NT2/D1 (cell line): ENCODE data around the gene MRI1.

ENCODE experiments used
- DNase-seq: peaks from one replicate; pipeline ENCODE4 v3.0.0-alpha.2; 2011; ENCODE audit warnings: low read depth, low spot score
- H3K27me3 ChIP-seq: 2 replicates; pipeline ENCODE4 v1.6.0; 2011; ENCODE audit warnings: mild to moderate bottlenecking; ENCODE audit not compliant: insufficient read length, insufficient read depth
- H3K36me3 ChIP-seq: 2 replicates; pipeline ENCODE4 v1.6.1; 2011; ENCODE audit warnings: mild to moderate bottlenecking, low read length, mixed read lengths; ENCODE audit not compliant: insufficient read depth, insufficient read length
- H3K4me1 ChIP-seq: 2 replicates; pipeline ENCODE4 v1.5.1; 2011; ENCODE audit not compliant: insufficient read depth, insufficient read length
- H3K4me3 ChIP-seq: 2 replicates; pipeline ENCODE4 v1.5.1; 2011; ENCODE audit warnings: low read depth; ENCODE audit not compliant: insufficient read length
- H3K9ac ChIP-seq: 2 replicates; pipeline ENCODE4 v1.6.0; 2011; ENCODE audit warnings: low read depth; ENCODE audit not compliant: insufficient read length
- H3K9me3 ChIP-seq: 2 replicates; pipeline ENCODE4 v1.5.1; 2011; ENCODE audit warnings: mild to moderate bottlenecking, low read length; ENCODE audit not compliant: insufficient read depth
- SUZ12 ChIP-seq: IDR thresholded peaks from 2 replicates; pipeline ENCODE4 v1.6.1; 2011; ENCODE audit not compliant: insufficient read length, insufficient read depth; ENCODE audit errors: extremely low read depth
- YY1 ChIP-seq: IDR thresholded peaks from 2 replicates; pipeline ENCODE4 v1.6.1; 2011; ENCODE audit not compliant: insufficient read length, insufficient read depth
- ZNF274 ChIP-seq: IDR thresholded peaks from 2 replicates; pipeline ENCODE4 v1.6.1; 2011; ENCODE audit warnings: mild to moderate bottlenecking, low read depth, low read length

MRI1 gene

GRCh38 chr19:13758795-13759194 is 5.5 kb upstream of the MRI1 start:
- H3K36me3 ChIP-seq = peaks cover 81% of the 10 kb centered on the region
- H3K9me3 ChIP-seq = no peaks in the 10 kb centered on the region
- H3K9ac ChIP-seq = no peak overlapping the region
- no peaks in the 10 kb centered on the region for H3K4me1 ChIP-seq
- DNase-seq = no peak
- H3K27me3 ChIP-seq = no peaks in the 10 kb centered on the region
- TF ChIP-seq SUZ12 (no peak), ZNF274 (no peak), YY1 (no peak)
- H3K4me3 ChIP-seq = no peak overlapping the region

DNA sequence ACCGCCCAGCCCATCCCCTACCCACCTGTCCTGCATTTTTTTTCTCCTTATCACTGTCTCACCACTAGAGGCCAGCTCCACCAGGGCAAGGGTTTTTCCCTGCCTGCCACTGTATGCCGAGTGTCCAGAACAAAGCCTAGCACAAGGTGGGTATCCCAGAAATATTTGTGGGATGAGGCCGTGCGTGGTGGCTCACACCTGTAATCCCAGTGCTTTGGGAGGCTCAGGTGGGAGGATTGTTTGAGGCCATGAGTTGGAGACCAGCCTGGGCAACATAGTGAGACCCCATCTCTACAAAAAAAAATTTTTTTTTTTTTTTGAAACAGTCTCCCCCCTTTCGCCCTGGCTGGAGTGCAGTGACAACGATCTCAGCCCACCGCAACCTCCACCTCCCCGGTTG is 2.9 kb upstream of the MRI1 start:
- no peaks in the 10 kb centered on the region for H3K9me3 ChIP-seq
- H3K4me3 ChIP-seq = no peak overlapping the region
- peaks cover 2% of the 10 kb centered on the region for H3K4me1 ChIP-seq
- no peak for TF ChIP-seq SUZ12
- no peak for TF ChIP-seq YY1
- TF ChIP-seq ZNF274 = no peak
- DNase-seq = no peak
- H3K9ac ChIP-seq = no peak overlapping the region
- H3K36me3 ChIP-seq = peaks cover 67% of the 10 kb centered on the region
- H3K27me3 ChIP-seq = no peaks in the 10 kb centered on the region

DNA sequence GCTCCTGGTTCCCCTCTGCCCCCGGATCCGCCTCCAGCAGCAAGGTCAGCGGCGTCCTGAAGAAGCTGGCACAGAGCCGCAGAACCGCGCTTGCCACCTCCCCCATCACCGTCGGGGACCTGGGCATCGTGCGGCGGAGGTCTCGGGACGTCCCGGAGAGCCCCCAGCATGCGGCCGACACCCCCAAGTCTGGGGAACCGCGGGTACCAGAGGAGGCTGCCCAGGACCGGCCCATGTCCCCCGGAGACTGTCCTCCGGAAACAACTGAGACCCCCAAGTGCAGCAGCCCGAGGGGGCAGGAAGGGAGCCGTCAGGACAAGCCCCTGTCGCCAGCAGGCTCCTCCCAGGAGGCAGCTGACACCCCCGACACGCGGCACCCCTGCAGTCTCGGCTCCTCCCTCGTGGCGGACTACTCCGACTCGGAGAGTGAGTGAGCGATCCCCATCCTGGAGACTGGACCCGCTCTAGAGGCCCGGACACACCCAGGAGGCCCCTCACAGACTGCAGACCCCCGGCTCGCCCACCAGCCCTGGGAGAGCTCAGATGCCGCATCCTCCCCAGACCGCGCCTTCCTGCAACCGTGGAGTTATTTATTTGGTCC is 1.6 kb upstream of the MRI1 start:
- no peak for TF ChIP-seq ZNF274
- TF ChIP-seq SUZ12 = no peak
- no peak for TF ChIP-seq YY1
- H3K27me3 ChIP-seq = no peaks in the 10 kb centered on the region
- no peak for DNase-seq
- H3K36me3 ChIP-seq = peaks cover 54% of the 10 kb centered on the region
- H3K9me3 ChIP-seq = no peaks in the 10 kb centered on the region
- H3K4me1 ChIP-seq = peaks cover 2% of the 10 kb centered on the region
- peak overlapping the region; percentile 9 for H3K9ac ChIP-seq
- no peak overlapping the region for H3K4me3 ChIP-seq

GRCh38 chr19:13763265-13763664 is 1.1 kb upstream of the MRI1 start:
- no peak for DNase-seq
- no peak overlapping the region for H3K4me3 ChIP-seq
- H3K4me1 ChIP-seq = peaks cover 2% of the 10 kb centered on the region
- peaks cover 51% of the 10 kb centered on the region for H3K36me3 ChIP-seq
- TF ChIP-seq YY1 = no peak
- TF ChIP-seq ZNF274 = no peak
- no peaks in the 10 kb centered on the region for H3K9me3 ChIP-seq
- no peak overlapping the region for H3K9ac ChIP-seq
- H3K27me3 ChIP-seq = no peaks in the 10 kb centered on the region

- Histone ChIP-seq H3K36me3 (peaks cover 52% of the 10 kb centered on the region), H3K4me3 (peak overlapping the region; percentile 70), H3K9ac (peak overlapping the region; percentile 79), H3K27me3 (no peaks in the 10 kb centered on the region), H3K4me1 (peaks cover 2% of the 10 kb centered on the region), H3K9me3 (no peaks in the 10 kb centered on the region)
- TF ChIP-seq ZNF274 (no peak), YY1 (no peak), SUZ12 (no peak)
- DNase-seq = no peak
Measured at GRCh38 chr19:13764821-13765394, 586 bp downstream of the MRI1 start.

DNA sequence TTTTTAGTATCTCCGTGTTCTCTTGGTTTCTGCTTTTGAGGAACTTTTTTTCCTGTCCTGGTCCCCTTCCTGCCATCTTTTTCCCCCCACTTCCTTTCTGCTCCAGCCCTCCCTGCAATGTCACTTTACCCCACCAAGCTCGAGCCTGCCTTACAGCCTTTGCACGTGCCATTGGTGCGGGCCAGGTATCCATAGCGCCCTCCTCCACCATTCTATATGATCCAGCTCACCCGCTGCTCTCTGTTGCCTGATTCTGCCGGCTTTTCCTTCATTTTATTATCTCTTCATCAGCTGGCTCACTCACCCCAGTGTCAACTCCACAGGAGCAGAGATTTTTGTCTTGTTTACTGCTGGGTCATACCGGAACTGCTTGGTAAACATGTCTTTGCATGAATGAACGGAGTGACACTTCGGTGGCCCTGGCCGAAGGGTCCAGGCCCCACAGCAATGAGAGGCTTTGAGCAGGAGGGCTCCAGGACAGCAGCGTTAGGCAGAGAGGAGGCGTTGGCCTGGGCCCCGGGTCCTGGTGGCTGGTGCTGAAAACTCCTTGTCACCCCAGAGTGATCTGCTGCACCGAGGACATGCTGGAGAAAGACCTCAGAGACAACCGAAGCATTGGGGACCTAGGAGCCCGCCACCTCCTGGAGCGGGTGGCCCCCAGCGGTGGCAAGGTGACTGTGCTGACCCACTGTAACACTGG is 1.2 kb downstream of the MRI1 start:
- Histone ChIP-seq H3K4me1 (peaks cover 2% of the 10 kb centered on the region), H3K4me3 (peak overlapping the region; percentile 70), H3K9me3 (no peaks in the 10 kb centered on the region), H3K36me3 (peaks cover 51% of the 10 kb centered on the region), H3K9ac (peak overlapping the region; percentile 79), H3K27me3 (no peaks in the 10 kb centered on the region)
- no peak for TF ChIP-seq SUZ12
- TF ChIP-seq ZNF274 = no peak
- no peak for TF ChIP-seq YY1
- DNase-seq = no peak

GRCh38 chr19:13766095-13766481 is 1.8 kb downstream of the MRI1 start:
- H3K27me3 ChIP-seq = no peaks in the 10 kb centered on the region
- no peak overlapping the region for H3K9ac ChIP-seq
- no peak for DNase-seq
- no peak for TF ChIP-seq ZNF274
- no peak for TF ChIP-seq SUZ12
- TF ChIP-seq YY1 = no peak
- H3K9me3 ChIP-seq = no peaks in the 10 kb centered on the region
- H3K4me1 ChIP-seq = peaks cover 2% of the 10 kb centered on the region
- H3K36me3 ChIP-seq = peaks cover 49% of the 10 kb centered on the region
- no peak overlapping the region for H3K4me3 ChIP-seq
